T-helper 22 cell (primary cell): ENCODE measurements around the gene TMEM161B.
"Not testable (repeated sequence)": the region's sequence is repeated elsewhere in the genome, so short reads cannot be mapped to it uniquely, and the experiment has no call there.

Source experiments
- DNase-seq: peaks from one replicate; pipeline ENCODE4 v3.0.0-alpha.2; 2020; ENCODE audit warnings: low read depth

The TMEM161B gene

GRCh38 chr5:88268385-88269184, at the start of gene TMEM161B:
TMEM161B (minus strand) TSS chr5:88268845; CDS start chr5:88268723, 122 bp downstream.
- peak; percentile 94 for DNase-seq

GRCh38 chr5:88304356-88304755, 35.7 kb upstream of the TMEM161B start:
- DNase-seq = no peak

DNA sequence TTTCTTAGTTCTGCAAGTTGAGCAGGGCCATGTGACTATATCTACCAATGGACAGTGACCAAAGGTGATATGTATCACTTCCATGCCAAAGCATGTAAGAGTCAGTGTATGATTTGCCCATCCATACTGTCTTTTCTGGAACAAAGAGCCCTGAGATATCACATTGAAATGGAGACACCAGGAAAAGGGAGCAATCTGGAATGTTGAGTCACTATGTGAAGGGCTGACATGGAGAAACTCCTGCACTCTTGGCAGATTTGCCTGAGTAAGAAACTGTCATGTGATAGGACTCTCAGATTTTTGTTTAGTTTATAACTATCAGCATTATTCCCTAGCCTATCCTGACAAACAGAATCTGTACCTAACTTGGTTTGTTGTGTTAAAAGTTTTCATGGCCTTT, 29.8 kb upstream of the TMEM161B start:
- no peak for DNase-seq

DNA sequence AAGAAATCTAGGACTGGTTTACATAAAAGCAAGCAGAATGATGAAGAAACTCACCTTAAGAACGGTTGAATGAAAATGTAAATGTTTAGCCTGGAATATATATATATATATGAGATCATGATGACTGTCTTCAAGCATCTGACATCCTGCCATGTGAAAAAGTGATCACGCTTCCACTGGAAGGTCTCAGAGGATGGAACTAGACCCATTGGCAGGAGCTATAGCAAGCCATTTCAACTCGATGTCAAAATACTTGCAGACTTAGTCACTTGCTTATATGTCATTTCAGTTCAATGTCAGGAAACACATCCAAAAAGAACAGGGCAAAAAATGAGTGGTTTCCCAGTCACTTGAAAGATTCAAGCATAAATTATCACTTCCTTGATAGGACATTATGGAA, 22.2 kb upstream of the TMEM161B start:
- no peak for DNase-seq

DNA sequence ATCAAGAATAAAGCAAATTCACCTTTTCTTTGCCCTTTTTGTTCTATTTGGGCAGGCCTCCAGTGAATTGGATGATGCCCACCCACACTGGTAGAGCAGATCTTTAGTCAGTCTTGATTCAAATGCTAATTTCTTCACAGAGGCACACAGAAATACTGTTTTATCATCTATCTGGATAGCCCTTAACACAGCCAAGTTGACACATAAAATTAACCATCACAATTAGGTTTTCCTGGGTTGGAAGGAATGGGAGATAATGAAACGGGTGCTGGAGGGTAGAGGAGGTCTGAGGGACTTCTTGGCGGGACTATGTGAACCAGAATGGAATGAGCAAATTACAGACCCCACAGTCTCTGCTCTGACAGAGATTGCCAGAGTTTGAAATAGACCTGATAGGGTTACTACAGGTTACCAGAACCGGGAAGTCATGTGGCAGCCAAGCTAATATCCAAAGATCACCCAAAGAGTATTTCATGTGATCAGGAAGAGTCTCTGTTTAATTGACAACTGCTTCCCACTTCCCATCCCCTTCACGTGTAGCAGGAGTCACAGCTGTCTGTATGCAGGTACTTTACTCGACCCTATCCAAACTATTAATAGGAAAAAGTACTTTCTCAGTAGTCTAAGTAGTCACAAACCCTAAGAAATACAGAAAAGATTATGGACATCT, 20.0 kb upstream of the TMEM161B start:
- DNase-seq = no peak

- DNase-seq = no peak
These were observed 19.3 kb upstream of the TMEM161B start for GRCh38 chr5:88287846-88288527.

- DNase-seq = no peak
These were observed 18.7 kb upstream of the TMEM161B start for GRCh38 chr5:88287302-88287701.

GRCh38 chr5:88283690-88284089, 15.0 kb upstream of the TMEM161B start:
- DNase-seq = no peak

DNA sequence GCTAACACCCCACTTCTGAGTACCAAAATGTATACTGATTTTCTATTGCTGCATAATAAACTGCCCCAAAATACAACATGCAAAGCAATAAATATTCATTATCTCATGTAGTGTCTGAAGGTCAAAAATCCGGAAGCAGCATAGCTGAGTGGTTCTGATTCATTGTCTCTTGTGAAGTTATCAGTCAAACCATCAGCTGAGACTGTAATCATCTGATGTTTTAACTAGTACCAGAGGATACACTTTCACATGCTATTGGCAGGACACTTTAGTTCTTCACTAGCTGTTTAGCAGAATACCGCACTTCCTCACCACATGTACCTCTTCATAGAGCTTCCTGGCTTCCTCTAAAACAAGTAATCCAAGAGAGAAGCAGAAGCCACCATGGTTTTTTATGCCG, 12.7 kb upstream of the TMEM161B start:
- no peak for DNase-seq

DNA sequence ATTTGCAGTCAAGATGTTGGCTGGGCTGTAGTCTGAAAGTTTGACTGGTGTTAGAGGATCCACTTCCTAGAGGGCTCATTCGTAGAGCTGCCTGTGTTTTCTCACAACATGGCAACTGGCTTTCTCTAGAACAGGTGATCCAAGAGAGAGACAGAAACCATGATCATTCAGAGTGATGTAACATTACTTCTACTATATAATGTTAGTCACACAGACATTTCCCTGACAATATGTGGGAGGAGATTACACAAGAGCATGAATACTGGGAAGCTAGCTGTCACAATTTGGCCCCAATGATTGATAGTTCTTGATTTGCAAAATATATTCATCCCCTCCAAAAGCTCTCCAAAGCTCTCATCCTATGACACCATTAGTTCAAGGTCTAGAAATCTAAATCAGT, 10.9 kb upstream of the TMEM161B start:
- no peak for DNase-seq

- DNase-seq = no peak
These were observed 7.7 kb upstream of the TMEM161B start for GRCh38 chr5:88276378-88276777.

DNA sequence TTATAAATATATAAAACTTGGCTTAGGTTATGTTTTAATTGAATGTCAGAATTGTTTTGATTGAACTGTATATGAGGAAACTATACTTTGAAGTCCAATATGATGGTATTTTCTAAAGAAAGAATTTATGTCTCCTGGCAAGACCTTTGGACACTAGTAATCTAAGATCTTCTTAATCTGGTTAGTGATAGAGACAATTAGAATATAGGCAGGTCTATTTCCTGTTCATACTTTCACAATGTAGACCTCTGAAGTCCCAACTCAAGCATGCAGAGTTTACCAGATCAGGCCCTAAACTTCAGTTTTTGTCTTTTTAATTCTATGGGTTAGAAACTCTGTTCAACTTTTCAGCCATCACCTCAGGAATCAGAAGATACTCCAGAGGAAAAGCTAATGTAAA, 6.9 kb upstream of the TMEM161B start:
- DNase-seq = no peak

GRCh38 chr5:88269222-88269771, 652 bp upstream of the TMEM161B start:
- DNase-seq = no peak

DNA sequence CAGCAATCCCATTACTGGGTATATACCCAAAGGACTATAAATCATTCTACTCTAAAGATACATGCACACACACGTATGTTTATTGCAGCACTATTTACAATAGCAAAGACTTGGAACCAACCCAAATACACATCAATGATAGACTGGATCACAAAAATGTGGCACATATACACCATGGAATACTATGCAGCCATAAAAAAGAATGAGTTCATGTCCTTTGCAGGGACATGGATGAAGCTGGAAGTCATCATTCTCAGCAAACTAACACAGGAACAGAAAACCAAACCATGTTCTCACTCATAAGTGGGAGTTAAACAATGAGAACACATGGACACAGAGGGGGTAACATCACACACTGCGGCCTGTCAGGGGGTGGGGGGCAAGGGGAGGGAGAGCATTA, 4.1 kb downstream of the TMEM161B start:
- DNase-seq = not testable (repeated sequence)

- DNase-seq = no peak
These were observed 5.3 kb downstream of the TMEM161B start for GRCh38 chr5:88263349-88263748.

DNA sequence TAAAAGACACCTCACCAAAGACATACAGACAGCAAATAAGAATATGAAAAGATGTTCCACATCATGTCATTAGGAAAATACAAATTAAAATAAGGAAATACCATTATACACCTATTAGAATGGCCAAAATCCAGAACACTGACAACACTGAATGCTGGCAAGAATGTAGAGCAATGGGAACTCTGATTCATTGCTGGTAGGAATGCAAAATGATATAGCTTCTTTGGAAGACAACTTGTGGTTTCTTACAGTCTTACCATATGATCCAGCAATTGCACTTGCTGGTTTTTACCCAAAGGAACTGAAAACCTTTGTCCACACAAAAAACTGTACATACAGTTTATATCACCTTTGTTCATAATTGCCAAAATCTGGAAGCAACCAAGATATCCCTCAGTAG, 6.5 kb downstream of the TMEM161B start:
- DNase-seq = no peak

DNA sequence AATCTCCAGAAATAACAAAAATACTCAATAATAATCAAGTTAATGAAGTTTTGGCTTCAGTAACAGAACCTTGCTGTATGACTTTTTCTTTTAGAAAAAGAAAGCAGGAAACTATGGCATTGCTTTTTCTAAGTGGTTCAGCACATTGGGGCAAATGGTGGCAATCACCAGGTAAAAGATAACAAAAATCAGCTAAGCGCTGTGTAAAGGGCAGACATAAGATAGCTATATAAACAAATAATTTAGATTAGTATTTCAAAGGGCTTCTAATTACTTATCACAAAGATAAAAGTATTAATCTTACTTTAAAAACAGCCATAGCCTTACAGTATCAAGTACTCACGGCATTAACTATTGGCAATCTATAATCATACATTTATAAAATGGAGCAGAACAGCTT, 10.0 kb downstream of the TMEM161B start:
- no peak for DNase-seq

DNA sequence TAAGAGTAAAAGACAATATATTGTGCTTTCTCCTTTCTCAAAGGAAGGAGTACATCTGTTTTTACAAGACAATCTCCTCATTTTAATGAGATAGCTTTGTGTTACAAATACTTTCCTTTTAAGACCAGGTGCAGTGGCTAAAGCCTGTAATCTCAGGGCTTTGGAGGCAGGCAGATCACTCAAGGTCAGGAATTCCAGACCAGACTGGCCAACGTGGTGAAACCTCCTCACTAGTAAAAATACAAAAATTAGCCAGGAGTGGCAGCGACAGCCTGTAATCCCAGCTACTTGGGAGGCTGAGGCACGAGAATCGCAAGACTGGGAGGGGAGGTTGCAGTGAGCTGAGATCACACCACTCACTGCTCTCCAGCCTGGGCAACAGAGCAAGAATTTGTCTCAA, 11.8 kb downstream of the TMEM161B start:
- DNase-seq = no peak

GRCh38 chr5:88256037-88256436, 12.6 kb downstream of the TMEM161B start:
- no peak for DNase-seq

- no peak for DNase-seq
These were observed 14.3 kb downstream of the TMEM161B start for GRCh38 chr5:88254320-88254719.

DNA sequence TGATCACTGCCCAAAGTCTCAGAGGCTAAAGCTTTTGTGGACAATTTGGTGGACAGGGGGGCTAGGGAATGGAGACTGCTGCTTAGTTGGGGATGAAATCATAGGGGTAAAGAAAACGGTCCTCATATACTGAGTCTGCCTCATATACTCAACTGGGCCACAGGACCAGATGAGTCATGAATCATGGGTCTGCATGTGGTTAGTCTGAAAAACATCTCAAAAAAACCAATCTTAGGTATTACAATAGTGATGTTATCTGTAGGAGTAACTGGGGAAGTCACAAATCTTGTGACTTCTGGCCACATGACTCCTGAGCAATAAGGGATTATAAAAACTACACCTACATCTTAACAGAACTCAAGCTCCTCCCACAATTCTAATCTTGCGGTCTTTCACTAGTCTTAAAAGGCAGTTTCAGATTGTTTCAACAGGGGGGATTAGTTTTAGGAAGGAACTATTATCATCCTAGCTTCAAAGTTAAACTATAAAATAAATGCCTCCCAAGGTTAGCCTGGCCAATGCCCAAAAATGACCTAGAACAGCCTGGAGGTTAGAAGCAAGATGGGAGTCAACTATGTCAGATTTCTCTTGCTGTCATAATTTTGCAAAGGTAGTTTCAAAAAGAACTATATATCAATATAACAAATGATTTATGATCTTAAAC, 17.5 kb downstream of the TMEM161B start:
- DNase-seq = no peak

- no peak for DNase-seq
These were observed 18.6 kb downstream of the TMEM161B start for GRCh38 chr5:88250010-88250409.
